H9 (cell line): ENCODE results near the gene CHN2. TPM values are rescaled to one million over a fixed set of nuclear protein-coding genes. Genes with fewer than 3 reads are reported as not detected.

Experiments
- DNase-seq: peaks from one replicate; pipeline ENCODE4 v3.0.0-alpha.2; 2017
- H2AFZ ChIP-seq: one replicate; pipeline ENCODE4 v1.6.1; 2013; ENCODE audit warnings: mild to moderate bottlenecking, low read length, control low read depth, moderate library complexity
- H2AK5ac ChIP-seq: 2 replicates; pipeline ENCODE4 v1.6.1; 2013; ENCODE audit warnings: low read length, control low read depth, mixed read lengths; ENCODE audit not compliant: insufficient read length
- H2BK120ac ChIP-seq: one replicate; pipeline ENCODE4 v1.6.1; 2013; ENCODE audit warnings: low read depth, mild to moderate bottlenecking, low read length, control low read depth, inconsistent platforms; ENCODE audit not compliant: poor library complexity, severe bottlenecking
- H2BK12ac ChIP-seq: 2 replicates; pipeline ENCODE4 v1.6.1; 2013; ENCODE audit warnings: low read length, control low read depth, mixed read lengths, low read depth; ENCODE audit not compliant: insufficient read length
- H2BK15ac ChIP-seq: 2 replicates; pipeline ENCODE4 v1.6.1; 2013; ENCODE audit warnings: low read depth, low read length, control low read depth
- H2BK20ac ChIP-seq: one replicate; pipeline ENCODE4 v1.6.1; 2013; ENCODE audit warnings: low read depth, mild to moderate bottlenecking, low read length, control low read depth, inconsistent platforms; ENCODE audit not compliant: poor library complexity, severe bottlenecking
- H2BK5ac ChIP-seq: 2 replicates; pipeline ENCODE4 v1.6.1; 2013; ENCODE audit warnings: low read length, control low read depth, mixed read lengths; ENCODE audit not compliant: insufficient read length
- H3K14ac ChIP-seq: 2 replicates; pipeline ENCODE4 v1.6.1; 2013; ENCODE audit warnings: low read length, control low read depth; ENCODE audit not compliant: insufficient read depth
- H3K18ac ChIP-seq: 2 replicates; pipeline ENCODE4 v1.6.1; 2013; ENCODE audit warnings: low read depth, mild to moderate bottlenecking, mixed read lengths, low read length, control low read depth; ENCODE audit not compliant: insufficient read length
- H3K23ac ChIP-seq: 2 replicates; pipeline ENCODE4 v1.6.1; 2013; ENCODE audit warnings: low read length, control low read depth, mixed read lengths, low read depth; ENCODE audit not compliant: insufficient read length
- H3K23me2 ChIP-seq: 2 replicates; pipeline ENCODE4 v1.6.1; 2013; ENCODE audit warnings: low read depth, mild to moderate bottlenecking, mixed read lengths, low read length, control low read depth; ENCODE audit not compliant: insufficient read length, poor library complexity, severe bottlenecking
- H3K27ac ChIP-seq: 2 replicates; pipeline ENCODE4 v1.5.1; 2013; ENCODE audit warnings: low read length, control low read depth, mixed read lengths, low read depth; ENCODE audit not compliant: insufficient read length
- H3K27me3 ChIP-seq: 2 replicates; pipeline ENCODE4 v1.6.1; 2013; ENCODE audit warnings: low read length, control low read depth, inconsistent platforms; ENCODE audit not compliant: insufficient read depth
- H3K4ac ChIP-seq: 2 replicates; pipeline ENCODE4 v1.6.1; 2013; ENCODE audit warnings: low read depth, mild to moderate bottlenecking, control low read depth, inconsistent platforms, low read length, moderate library complexity
- H3K4me1 ChIP-seq: 2 replicates; pipeline ENCODE4 v1.6.1; 2013; ENCODE audit warnings: low read length, control low read depth, inconsistent platforms; ENCODE audit not compliant: insufficient read depth
- H3K4me2 ChIP-seq: 2 replicates; pipeline ENCODE4 v1.6.1; 2013; ENCODE audit warnings: low read length, control low read depth, mixed read lengths; ENCODE audit not compliant: insufficient read length, insufficient read depth
- H3K56ac ChIP-seq: 2 replicates; pipeline ENCODE4 v1.6.1; 2013; ENCODE audit warnings: low read depth, mild to moderate bottlenecking, mixed read lengths, low read length, control low read depth; ENCODE audit not compliant: insufficient read length
- H3K79me1 ChIP-seq: 2 replicates; pipeline ENCODE4 v1.6.1; 2013; ENCODE audit warnings: low read depth, mild to moderate bottlenecking, moderate library complexity, low read length, control low read depth, inconsistent platforms; ENCODE audit not compliant: insufficient read depth, poor library complexity, severe bottlenecking
- H3K79me2 ChIP-seq: 2 replicates; pipeline ENCODE4 v1.6.1; 2013; ENCODE audit warnings: low read length, control low read depth, inconsistent platforms; ENCODE audit not compliant: insufficient read depth
- H3K9ac ChIP-seq: 2 replicates; pipeline ENCODE4 v1.6.1; 2013; ENCODE audit warnings: low read length, control low read depth, mixed read lengths; ENCODE audit not compliant: insufficient read length; ENCODE audit errors: extremely low read depth
- H3K9me3 ChIP-seq: one replicate; pipeline ENCODE4 v1.6.1; 2013; ENCODE audit warnings: low read depth, low read length, inconsistent platforms; ENCODE audit not compliant: control insufficient read depth
- H3T11ph ChIP-seq: one replicate; pipeline ENCODE4 v1.6.1; 2013; ENCODE audit warnings: mild to moderate bottlenecking, low read length, control low read depth, inconsistent platforms
- H4K20me1 ChIP-seq: one replicate; pipeline ENCODE4 v1.6.1; 2013; ENCODE audit not compliant: control insufficient read depth, insufficient read length, insufficient read depth
- H4K5ac ChIP-seq: 2 replicates; pipeline ENCODE4 v1.6.1; 2013; ENCODE audit warnings: low read depth, mild to moderate bottlenecking, mixed read lengths, low read length, control low read depth; ENCODE audit not compliant: insufficient read length
- H4K8ac ChIP-seq: replicated peaks from 2 replicates; pipeline ENCODE4 v1.6.1; 2013; ENCODE audit warnings: low read length, control low read depth, mixed read lengths, low read depth; ENCODE audit not compliant: insufficient read length
- H4K91ac ChIP-seq: 2 replicates; pipeline ENCODE4 v1.6.1; 2013; ENCODE audit warnings: low read depth, mild to moderate bottlenecking, moderate library complexity, mixed read lengths, low read length, control low read depth; ENCODE audit not compliant: insufficient read length
- H3K27ac Mint-ChIP-seq, 3 experiments: 2 replicates in 2 of 3; 3 replicates in 1 of 3; pipeline ENCODE4 v1.8.0; 2020 to 2021; ENCODE audit warnings: mixed read lengths in 3 of 3, mild to moderate bottlenecking in 1 of 3, moderate library complexity in 1 of 3
- H3K27me3 Mint-ChIP-seq: 2 replicates; pipeline ENCODE4 v1.8.0; 2021; ENCODE audit warnings: low read depth, mild to moderate bottlenecking, moderate library complexity, mixed read lengths
- H3K36me3 Mint-ChIP-seq, 3 experiments: 2 replicates in 2 of 3; 3 replicates in 1 of 3; pipeline ENCODE4 v1.8.0; 2020 to 2021; ENCODE audit warnings: low read depth in 3 of 3, mixed read lengths in 3 of 3; ENCODE audit not compliant: insufficient read depth in 1 of 3
- H3K4me1 Mint-ChIP-seq, 2 experiments: 2 replicates each; pipeline ENCODE4 v1.8.0; 2020; ENCODE audit warnings: mixed read lengths in 2 of 2
- H3K4me3 Mint-ChIP-seq, 2 experiments: 2 replicates in 1 of 2; 3 replicates in 1 of 2; pipeline ENCODE4 v1.8.0; 2020 to 2021; ENCODE audit warnings: mild to moderate bottlenecking in 2 of 2, mixed read lengths in 2 of 2, moderate library complexity in 1 of 2
- H3K9me3 Mint-ChIP-seq, 2 experiments: 2 replicates in 1 of 2; 3 replicates in 1 of 2; pipeline ENCODE4 v1.8.0; 2020; ENCODE audit warnings: mild to moderate bottlenecking in 2 of 2, mixed read lengths in 2 of 2, moderate library complexity in 1 of 2
- WGBS: extraction: QIAGEN DNeasy Blood & Tissue Kit; methylation state at CpG from one replicate; pipeline ENCODE4 v1.1.7; 2013; ENCODE audit warnings: missing lambda C conversion rate, low lambda C conversion rate, mixed read lengths; ENCODE audit not compliant: insufficient read length; ENCODE audit errors: extremely low coverage; 5-methylcytosine and 5-hydroxymethylcytosine counted together
- total RNA-seq: library from RNA; stranded (reverse); gene quantifications from 2 replicates; pipeline ENCODE4 v1.2.1, GENCODE V29; 2021
- TF ChIP-seq, protein P1 (sequence below): fragments of 200-600 bp; sonication (generic); conservative IDR thresholded peaks from 3 replicates; pipeline ENCODE4 v1.8.0; 2021; ENCODE audit warnings: antibody characterized with exemption, mild to moderate bottlenecking

The CHN2 gene
- total RNA-seq, 1 experiment from 2014 or later, result 3.3 TPM

DNA sequence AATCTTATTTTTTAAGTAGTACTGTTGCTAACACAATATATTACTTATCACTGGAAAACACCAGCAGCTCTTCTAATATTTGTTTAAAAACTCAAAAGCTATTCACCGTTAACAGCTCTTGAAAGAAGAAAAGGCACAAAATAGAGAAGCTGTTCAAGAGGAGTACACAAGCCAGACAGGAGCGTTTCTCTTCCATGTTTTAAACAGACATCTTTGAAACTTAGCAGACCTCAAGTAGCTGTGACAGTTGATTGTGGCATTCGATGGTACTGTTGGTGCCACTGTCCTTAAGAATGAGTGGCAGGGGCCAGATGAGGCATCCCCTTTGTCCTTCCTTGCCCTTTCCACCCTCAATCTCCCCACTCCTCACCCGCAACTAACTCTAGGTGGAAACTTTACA is 287.5 kb downstream of the CHN2 start:
- DNase-seq, result no peak
- peaks cover 25 to 35% of the 10 kb centered on the region in 2 experiments for H3K4me1 Mint-ChIP-seq
- no peak overlapping the region for H4K5ac ChIP-seq

More for the DNA sequence above, 287.5 kb downstream of the CHN2 start:
- no peaks in the 10 kb centered on the region for H3K4me1 ChIP-seq
- no peak overlapping the region for H3T11ph ChIP-seq
- no peak overlapping the region for H3K18ac ChIP-seq
- Mint-ChIP-seq H3K4me3 (no peak overlapping the region), H3K9me3 (no peaks in the 10 kb centered on the region), H3K27me3 (no peaks in the 10 kb centered on the region), H3K27ac (no peak overlapping the region), H3K36me3 (no peaks in the 10 kb centered on the region)
- H2AK5ac ChIP-seq, result no peak overlapping the region
- H3K27me3 ChIP-seq, result no peaks in the 10 kb centered on the region
- no peaks in the 10 kb centered on the region for H3K23me2 ChIP-seq
- H2AFZ ChIP-seq, result no peak overlapping the region
- no peaks in the 10 kb centered on the region for H4K20me1 ChIP-seq
- no peak overlapping the region for H4K91ac ChIP-seq
- H4K8ac ChIP-seq, result no peak overlapping the region
- H3K79me1 ChIP-seq, result no peaks in the 10 kb centered on the region
- H3K14ac ChIP-seq, result no peak overlapping the region
- H3K9me3 ChIP-seq, result no peaks in the 10 kb centered on the region
- no peak overlapping the region for H2BK20ac ChIP-seq
- no peak overlapping the region for H2BK12ac ChIP-seq
- no peak overlapping the region for H3K27ac ChIP-seq
- no peak overlapping the region for H3K4ac ChIP-seq
- no peak overlapping the region for H2BK15ac ChIP-seq
- no CpG with 5 or more reads among the region's 4 CpGs for WGBS
- H2BK120ac ChIP-seq, result no peak overlapping the region
- H3K9ac ChIP-seq, result no peak overlapping the region
- no peak overlapping the region for H2BK5ac ChIP-seq
- no peak overlapping the region for H3K4me2 ChIP-seq
- TF ChIP-seq, protein P1, sequence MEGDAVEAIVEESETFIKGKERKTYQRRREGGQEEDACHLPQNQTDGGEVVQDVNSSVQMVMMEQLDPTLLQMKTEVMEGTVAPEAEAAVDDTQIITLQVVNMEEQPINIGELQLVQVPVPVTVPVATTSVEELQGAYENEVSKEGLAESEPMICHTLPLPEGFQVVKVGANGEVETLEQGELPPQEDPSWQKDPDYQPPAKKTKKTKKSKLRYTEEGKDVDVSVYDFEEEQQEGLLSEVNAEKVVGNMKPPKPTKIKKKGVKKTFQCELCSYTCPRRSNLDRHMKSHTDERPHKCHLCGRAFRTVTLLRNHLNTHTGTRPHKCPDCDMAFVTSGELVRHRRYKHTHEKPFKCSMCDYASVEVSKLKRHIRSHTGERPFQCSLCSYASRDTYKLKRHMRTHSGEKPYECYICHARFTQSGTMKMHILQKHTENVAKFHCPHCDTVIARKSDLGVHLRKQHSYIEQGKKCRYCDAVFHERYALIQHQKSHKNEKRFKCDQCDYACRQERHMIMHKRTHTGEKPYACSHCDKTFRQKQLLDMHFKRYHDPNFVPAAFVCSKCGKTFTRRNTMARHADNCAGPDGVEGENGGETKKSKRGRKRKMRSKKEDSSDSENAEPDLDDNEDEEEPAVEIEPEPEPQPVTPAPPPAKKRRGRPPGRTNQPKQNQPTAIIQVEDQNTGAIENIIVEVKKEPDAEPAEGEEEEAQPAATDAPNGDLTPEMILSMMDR, result no peak
- H3K56ac ChIP-seq, result no peak overlapping the region
- no peak overlapping the region for H3K23ac ChIP-seq
- H3K79me2 ChIP-seq, result no peaks in the 10 kb centered on the region
